Cardiac atrium fibroblast (primary cell): ENCODE measurements around the gene PPP1R3G. TPM values are rescaled to one million over a fixed set of nuclear protein-coding genes. Genes with fewer than 3 reads are reported as not detected.

Source experiments
- total RNA-seq: library from RNA; depleted of rRNA; stranded (reverse); fragments of >200 nt; gene quantifications from 2 replicates; pipeline ENCODE4 v1.2.3, GENCODE V29; 2015

PPP1R3G gene
- 0.81 and 1.3 TPM in 2 replicates for total RNA-seq

DNA sequence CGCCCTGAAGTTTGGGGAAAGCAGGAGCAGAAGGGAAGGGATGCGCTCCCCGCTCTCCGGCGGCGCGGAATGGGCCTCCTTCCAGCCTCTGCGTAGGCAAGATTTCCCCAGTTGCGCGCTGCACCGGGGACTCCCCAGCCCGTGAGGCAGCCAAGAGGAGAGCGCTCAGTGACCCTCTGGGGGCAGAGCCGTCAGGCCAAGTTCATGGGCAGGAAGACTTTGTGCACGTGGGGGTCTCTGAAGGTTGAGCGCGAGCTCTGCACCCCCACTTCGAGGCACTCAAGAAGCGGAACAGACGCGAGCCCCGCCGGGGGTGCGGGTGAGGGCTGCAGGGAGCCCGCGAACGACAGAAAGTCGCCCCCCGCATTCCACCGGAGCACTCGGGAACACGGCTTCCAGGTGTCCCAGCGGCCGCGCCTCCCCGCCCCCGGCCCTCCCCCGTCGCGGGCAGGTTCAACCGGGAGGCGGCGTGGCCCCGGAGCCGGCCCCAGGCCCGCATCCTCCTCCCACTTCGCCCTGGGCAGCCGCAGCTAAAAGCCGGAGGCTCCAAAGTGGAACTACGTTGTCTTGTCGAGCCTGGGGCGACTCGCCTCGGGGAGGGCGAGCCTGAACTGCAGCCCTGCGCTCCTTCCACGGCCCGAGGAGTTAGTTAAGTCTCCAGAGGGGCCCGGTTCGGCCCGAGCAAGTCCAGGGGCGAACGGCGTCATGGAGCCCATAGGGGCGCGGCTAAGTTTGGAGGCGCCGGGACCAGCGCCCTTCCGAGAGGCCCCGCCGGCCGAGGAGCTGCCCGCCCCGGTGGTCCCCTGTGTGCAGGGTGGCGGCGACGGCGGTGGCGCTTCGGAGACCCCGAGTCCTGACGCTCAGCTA lies at the start of gene PPP1R3G:
Gene PPP1R3G (plus strand): TSS at position 561 of the 867 bp plus-strand sequence. CDS start 145 bp downstream, at position 706.

Other genes with a start within 250 kb of the PPP1R3G start
- 13.8 and 16.2 TPM in 2 replicates for gene RPP40, start 81.3 kb upstream of the PPP1R3G start, total RNA-seq
- gene LYRM4, start 175.6 kb downstream of the PPP1R3G start, total RNA-seq, result 16.1 and 44.4 TPM in 2 replicates
- gene FARS2, start 176.2 kb downstream of the PPP1R3G start, total RNA-seq, result 6.6 and 7.2 TPM in 2 replicates